GM12872 (cell line): ENCODE measurements around the gene QKI.

Experiments
- TF ChIP-seq, protein P1 (sequence below): IDR thresholded peaks from 3 replicates; pipeline ENCODE4 v1.5.1; 2011; ENCODE audit warnings: low read depth, mild to moderate bottlenecking, low read length, moderate library complexity; ENCODE audit not compliant: insufficient read depth

QKI gene

DNA sequence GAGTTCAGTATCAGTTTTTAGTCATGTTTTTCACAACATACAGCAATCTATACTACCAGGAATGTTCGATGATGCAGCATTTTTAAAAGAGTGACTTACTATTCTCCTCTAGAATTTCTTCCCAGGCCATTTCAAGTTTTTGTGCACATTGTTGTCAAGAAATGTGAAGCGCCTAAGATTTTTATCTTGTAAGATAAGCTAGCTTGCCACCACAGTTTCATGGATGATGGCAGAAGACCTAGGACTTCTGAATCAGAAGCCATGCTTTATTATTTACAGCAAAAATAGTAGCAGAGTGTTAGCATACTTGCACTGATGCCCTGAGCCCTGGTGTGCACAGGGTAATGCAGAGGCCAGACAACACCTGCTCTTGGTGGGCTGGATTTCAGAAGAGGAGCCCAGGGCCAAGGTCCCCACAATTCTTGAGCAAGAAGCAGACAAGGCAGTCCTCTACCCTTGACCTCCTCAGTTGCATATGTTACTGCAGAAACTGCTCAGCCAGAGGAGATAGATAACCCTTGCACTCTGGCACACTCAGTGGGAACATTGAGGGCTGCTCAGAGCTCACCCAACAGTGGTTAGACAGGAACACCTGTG is 99.2 kb downstream of the QKI start:
- TF ChIP-seq, protein P1, sequence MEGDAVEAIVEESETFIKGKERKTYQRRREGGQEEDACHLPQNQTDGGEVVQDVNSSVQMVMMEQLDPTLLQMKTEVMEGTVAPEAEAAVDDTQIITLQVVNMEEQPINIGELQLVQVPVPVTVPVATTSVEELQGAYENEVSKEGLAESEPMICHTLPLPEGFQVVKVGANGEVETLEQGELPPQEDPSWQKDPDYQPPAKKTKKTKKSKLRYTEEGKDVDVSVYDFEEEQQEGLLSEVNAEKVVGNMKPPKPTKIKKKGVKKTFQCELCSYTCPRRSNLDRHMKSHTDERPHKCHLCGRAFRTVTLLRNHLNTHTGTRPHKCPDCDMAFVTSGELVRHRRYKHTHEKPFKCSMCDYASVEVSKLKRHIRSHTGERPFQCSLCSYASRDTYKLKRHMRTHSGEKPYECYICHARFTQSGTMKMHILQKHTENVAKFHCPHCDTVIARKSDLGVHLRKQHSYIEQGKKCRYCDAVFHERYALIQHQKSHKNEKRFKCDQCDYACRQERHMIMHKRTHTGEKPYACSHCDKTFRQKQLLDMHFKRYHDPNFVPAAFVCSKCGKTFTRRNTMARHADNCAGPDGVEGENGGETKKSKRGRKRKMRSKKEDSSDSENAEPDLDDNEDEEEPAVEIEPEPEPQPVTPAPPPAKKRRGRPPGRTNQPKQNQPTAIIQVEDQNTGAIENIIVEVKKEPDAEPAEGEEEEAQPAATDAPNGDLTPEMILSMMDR = no peak

DNA sequence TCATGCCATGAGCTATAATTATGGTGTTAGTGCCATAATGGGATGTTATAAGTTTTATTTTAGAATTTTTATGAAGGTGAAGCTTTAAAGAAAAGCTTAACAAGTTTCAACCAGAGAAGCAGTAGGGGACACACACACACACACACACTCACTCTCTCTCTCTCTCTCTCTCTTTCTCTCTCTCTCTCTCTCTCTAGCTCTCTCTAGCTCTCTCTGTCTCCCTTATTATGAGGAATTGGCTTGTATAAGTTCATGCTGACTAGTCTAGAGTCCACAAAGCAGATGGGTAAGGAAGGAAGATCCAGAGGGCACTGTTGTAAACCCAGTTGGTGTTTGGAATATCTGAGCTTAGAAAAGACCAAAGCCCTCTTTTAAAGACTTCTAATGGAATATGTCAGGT is 102.4 kb downstream of the QKI start:
- TF ChIP-seq, protein P1 = no peak

DNA sequence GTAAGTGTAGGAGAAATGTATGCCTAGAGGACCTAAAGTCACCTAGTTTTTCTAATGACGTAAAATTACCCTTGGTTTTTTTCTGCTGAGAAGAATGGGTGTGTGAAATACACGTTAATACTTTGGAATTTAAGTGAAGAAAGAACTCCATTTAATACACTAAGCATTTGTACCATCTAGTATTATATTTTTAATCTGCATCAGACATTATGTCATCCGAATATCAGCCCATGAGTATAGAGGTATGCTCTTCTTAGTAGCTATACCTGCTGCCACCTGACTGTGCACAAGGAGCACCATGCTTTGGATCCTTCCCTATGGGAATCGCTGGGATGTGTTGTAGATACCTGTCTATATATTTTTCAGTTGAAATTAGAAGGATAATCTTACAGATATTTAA is 106.4 kb downstream of the QKI start:
- TF ChIP-seq, protein P1 = no peak

DNA sequence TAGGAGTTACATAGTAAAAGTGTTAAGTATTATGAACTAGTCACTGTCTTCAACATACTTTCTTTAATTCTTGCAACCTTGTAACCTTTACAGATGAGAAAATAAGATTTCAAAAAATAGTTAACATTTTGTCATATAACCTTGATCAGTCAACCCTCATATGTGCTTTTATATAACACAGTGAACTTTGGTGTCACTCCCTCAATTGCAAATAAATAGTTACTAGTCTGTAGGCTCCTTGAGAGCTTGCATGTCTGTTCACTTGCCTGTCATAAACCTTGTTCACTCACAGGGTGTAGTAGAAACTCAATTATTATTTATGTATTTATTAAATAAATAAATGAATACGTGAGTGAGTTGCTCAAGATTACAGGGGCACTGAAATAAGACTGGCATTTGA is 107.5 kb downstream of the QKI start:
- TF ChIP-seq, protein P1 = no peak

DNA sequence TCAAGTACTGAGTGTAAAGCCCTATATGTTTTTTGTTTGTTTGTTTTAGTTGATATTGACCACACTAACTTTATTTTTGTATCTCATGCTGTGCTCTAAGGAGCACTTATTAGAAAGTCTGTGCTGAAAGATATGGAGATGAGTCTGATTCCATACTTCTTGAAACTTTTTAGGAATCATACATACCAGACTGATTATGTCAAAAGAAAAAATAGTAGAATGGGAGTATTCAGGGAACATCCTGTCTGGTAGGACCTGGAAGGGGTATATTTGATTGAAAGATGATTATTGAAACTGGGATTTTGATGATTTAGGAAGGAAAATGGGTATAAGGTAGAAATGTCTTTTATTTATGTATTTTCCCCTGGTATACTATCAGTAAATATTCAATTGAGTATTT is 111.4 kb downstream of the QKI start:
- TF ChIP-seq, protein P1 = no peak

DNA sequence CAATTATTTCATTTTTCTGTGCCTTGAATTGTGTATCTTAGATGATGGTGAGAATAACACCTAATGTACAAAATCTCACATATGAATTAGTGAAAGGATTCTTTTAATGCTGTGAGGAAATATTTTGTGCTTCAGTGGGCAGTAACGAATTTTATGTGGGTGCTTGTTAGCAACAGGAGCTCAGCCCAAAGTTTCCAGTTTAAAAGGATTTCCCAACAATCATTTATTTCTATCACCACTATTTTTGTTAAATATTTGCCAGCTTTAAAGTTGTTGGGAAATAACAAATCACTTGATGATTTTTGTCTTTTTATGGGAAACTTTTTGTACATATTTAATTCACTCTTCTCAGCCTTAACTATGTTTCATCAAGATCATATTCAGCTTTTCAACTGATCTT is 111.8 kb downstream of the QKI start:
- TF ChIP-seq, protein P1 = no peak

DNA sequence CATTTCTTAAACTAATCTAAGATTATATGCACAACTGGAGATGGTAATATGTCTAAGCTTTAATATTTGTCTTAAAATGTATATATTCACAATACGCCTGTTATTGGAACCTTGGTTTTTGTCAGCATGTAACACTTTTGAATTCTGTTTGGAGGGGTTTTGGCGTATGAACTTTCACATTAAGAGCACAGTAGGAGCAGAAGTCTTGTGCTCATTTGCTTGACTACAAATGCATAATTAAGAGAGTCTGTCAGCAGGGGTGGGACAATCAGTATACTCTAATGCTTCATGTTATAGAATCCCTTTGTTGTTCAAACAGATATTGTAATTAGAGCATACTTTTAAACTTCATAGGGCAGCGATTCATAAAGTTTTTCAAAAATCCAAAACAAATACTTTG is 112.8 kb downstream of the QKI start:
- TF ChIP-seq, protein P1 = no peak
